DND-41 (cell line): ENCODE data around the gene MFSD2A.

Source experiments
- EZH2 ChIP-seq: IDR thresholded peaks from 3 replicates; pipeline ENCODE4 v1.6.1; 2012; ENCODE audit warnings: borderline replicate concordance, low read depth, mild to moderate bottlenecking, moderate library complexity, low read length, inconsistent platforms; ENCODE audit not compliant: severe bottlenecking
- TF ChIP-seq, protein P1 (sequence below): IDR thresholded peaks from 2 replicates; pipeline ENCODE4 v1.5.1; 2012; ENCODE audit warnings: borderline replicate concordance, low read length, moderate library complexity, mild to moderate bottlenecking; ENCODE audit not compliant: poor library complexity, severe bottlenecking; ENCODE audit errors: extremely low read depth

DNA sequence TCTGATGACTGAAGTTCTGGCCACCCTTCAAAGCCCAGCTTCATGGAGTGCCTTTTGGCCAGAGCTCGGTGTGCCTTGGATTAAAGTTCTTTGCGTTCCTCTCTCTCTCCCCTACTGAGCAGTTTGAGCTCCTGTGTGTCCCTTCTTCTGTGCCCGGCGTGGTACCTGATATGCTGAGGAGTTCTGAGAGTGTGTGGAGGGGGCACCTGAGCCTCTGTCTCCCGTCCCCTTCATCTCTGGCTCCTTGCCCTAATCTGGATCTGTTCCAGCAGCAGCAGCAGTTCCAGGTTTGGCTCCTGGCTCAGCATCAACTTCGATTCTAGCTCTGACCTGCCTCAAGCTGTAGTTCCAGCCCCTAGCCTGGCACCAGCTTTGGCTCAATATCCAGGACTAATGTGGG, 28.1 kb upstream of the MFSD2A start:
- TF ChIP-seq, protein P1, sequence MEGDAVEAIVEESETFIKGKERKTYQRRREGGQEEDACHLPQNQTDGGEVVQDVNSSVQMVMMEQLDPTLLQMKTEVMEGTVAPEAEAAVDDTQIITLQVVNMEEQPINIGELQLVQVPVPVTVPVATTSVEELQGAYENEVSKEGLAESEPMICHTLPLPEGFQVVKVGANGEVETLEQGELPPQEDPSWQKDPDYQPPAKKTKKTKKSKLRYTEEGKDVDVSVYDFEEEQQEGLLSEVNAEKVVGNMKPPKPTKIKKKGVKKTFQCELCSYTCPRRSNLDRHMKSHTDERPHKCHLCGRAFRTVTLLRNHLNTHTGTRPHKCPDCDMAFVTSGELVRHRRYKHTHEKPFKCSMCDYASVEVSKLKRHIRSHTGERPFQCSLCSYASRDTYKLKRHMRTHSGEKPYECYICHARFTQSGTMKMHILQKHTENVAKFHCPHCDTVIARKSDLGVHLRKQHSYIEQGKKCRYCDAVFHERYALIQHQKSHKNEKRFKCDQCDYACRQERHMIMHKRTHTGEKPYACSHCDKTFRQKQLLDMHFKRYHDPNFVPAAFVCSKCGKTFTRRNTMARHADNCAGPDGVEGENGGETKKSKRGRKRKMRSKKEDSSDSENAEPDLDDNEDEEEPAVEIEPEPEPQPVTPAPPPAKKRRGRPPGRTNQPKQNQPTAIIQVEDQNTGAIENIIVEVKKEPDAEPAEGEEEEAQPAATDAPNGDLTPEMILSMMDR = no peak
- no peak for TF ChIP-seq EZH2
